ENCODE measurements around the gene FTCD. TPM values are rescaled to one million over a fixed set of nuclear protein-coding genes. Genes with fewer than 3 reads are reported as not detected.

The FTCD gene
- total and polyA plus RNA-seq, 4 donors, result 0.50 to 8.7 (median 1.8) TPM

GRCh38 chr21:46122758-46123683 is 32.4 kb downstream of the FTCD start:
- H3K9me3 ChIP-seq (ENCODE audit: control insufficient read depth, low read length), result no peaks in the 10 kb centered on the region
- H3K27ac ChIP-seq (ENCODE audit: low read depth in 1 of 2, low read length in 2 of 2), result no peak overlapping the region
- WGBS, 2 donors, result 93 to 94% methylated on average over 12 of the region's 12 CpGs
- no peak overlapping the region for H3K4me3 ChIP-seq (ENCODE audit: low read length in 2 of 2)
- ATAC-seq (ENCODE audit: low FRiP score), result no peak
- H3K36me3 ChIP-seq (ENCODE audit: control insufficient read depth in 1 of 2, insufficient read depth in 2 of 2, low read length in 1 of 2), result peaks cover 13 to 34% of the 10 kb centered on the region in 2 donors
- intact Hi-C loops (cut with DNase I), result no loop called here
- H3K27me3 ChIP-seq (ENCODE audit: control insufficient read depth in 1 of 2, insufficient read depth in 2 of 2, low read length in 1 of 2), result no peaks in the 10 kb centered on the region
- peak; percentile 27 to 55 for DNase-seq
- no peaks in the 10 kb centered on the region for H3K4me1 ChIP-seq (ENCODE audit: control insufficient read depth in 1 of 2, insufficient read depth in 2 of 2, low read length in 2 of 2)

DNA sequence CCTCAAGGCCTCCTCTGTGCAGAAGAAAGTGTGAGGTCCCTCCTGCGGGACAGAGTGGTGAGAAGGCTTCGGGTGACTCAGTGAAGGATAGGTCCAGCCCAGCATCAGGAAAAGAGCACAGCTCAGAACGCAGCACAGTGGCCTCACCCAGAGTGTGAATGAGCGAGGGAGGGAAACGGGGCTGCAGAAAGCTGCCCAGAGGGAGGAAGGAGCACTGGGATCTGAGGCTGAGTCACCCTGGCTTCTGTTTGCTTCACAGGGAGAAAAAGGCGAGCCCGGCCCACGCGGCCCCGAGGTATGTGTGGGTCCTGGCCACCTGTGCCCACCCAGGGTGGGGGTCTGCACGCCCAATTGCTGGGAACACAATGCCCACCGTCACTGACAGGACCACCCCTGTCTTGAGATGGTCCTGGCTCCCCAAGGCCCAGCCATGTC is 33.1 kb downstream of the FTCD start:
- H3K4me3 ChIP-seq (ENCODE audit: low read length in 2 of 2), result no peak overlapping the region
- WGBS, 2 donors, result 82% methylated on average over 11 to 12 of the region's 12 CpGs
- H3K27ac ChIP-seq (ENCODE audit: low read depth in 1 of 2, low read length in 2 of 2), result no peak overlapping the region
- H3K9me3 ChIP-seq (ENCODE audit: control insufficient read depth, low read length), result no peaks in the 10 kb centered on the region
- ATAC-seq (ENCODE audit: low FRiP score) (no peak), DNase-seq (peak; percentile 41 to 51)
- H3K27me3 ChIP-seq (ENCODE audit: control insufficient read depth in 1 of 2, insufficient read depth in 2 of 2, low read length in 1 of 2), result no peaks in the 10 kb centered on the region
- no peaks in the 10 kb centered on the region for H3K4me1 ChIP-seq (ENCODE audit: control insufficient read depth in 1 of 2, insufficient read depth in 2 of 2, low read length in 2 of 2)
- peaks cover 13 to 37% of the 10 kb centered on the region in 2 donors for H3K36me3 ChIP-seq (ENCODE audit: control insufficient read depth in 1 of 2, insufficient read depth in 2 of 2, low read length in 1 of 2)
- intact Hi-C loops (cut with DNase I), result no loop called here

DNA sequence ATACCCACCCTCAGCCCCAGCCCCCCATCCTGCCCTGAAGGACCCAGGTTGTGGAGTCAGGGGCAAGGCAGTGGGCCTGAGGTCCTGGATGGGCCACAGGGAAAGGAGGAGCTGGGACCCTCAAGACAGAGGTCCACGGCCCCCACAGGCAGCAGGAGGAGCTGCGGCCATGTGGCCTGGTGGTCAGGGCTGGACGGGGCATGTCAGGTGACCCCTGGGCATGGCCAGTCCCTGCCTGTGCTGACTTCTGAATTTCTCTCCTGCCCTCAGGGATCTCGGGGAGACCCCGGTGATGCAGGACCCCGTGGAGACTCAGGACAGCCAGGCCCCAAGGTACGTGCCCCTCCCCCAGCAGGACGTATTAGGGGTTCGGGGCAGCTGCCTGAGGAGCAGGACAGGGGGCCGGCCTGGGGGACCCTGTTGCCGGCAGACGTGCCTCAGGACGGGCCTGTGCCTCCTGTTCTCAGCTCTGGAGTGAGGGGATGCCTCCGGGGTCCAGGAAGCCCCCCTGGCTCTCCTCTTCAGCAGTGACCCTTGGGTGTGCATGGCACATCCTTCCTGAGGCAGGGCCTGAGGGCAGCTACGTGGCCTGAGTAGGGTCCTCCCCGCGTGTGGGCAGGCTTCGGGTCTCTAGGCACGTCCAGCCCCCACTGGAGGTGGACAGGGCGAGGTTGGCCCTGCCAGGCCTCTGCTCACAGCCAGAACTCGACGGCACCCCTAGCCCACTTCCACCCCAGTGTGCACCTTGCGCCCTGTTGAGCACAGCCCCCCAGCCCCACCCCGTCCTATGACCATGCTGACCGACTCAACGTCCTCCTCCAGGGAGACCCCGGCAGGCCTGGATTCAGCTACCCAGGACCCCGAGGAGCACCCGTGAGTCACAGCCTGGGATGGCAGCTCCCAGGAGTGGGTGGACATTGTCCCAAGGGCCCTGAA is 33.8 kb downstream of the FTCD start:
- Histone ChIP-seq H3K36me3 (ENCODE audit: control insufficient read depth in 1 of 2, insufficient read depth in 2 of 2, low read length in 1 of 2) (peaks cover 16 to 41% of the 10 kb centered on the region in 2 donors), H3K27me3 (ENCODE audit: control insufficient read depth in 1 of 2, insufficient read depth in 2 of 2, low read length in 1 of 2) (no peaks in the 10 kb centered on the region), H3K9me3 (ENCODE audit: control insufficient read depth, low read length) (no peaks in the 10 kb centered on the region), H3K27ac (ENCODE audit: low read depth in 1 of 2, low read length in 2 of 2) (no peak overlapping the region), H3K4me3 (ENCODE audit: low read length in 2 of 2) (no peak overlapping the region), H3K4me1 (ENCODE audit: control insufficient read depth in 1 of 2, insufficient read depth in 2 of 2, low read length in 2 of 2) (no peaks in the 10 kb centered on the region)
- WGBS, 2 donors, result 89 to 90% methylated on average over 29 of the region's 29 CpGs
- DNase-seq (peak; percentile 41 to 74), ATAC-seq (ENCODE audit: low FRiP score) (no peak)
- intact Hi-C loops (cut with DNase I), result no loop called here

DNA sequence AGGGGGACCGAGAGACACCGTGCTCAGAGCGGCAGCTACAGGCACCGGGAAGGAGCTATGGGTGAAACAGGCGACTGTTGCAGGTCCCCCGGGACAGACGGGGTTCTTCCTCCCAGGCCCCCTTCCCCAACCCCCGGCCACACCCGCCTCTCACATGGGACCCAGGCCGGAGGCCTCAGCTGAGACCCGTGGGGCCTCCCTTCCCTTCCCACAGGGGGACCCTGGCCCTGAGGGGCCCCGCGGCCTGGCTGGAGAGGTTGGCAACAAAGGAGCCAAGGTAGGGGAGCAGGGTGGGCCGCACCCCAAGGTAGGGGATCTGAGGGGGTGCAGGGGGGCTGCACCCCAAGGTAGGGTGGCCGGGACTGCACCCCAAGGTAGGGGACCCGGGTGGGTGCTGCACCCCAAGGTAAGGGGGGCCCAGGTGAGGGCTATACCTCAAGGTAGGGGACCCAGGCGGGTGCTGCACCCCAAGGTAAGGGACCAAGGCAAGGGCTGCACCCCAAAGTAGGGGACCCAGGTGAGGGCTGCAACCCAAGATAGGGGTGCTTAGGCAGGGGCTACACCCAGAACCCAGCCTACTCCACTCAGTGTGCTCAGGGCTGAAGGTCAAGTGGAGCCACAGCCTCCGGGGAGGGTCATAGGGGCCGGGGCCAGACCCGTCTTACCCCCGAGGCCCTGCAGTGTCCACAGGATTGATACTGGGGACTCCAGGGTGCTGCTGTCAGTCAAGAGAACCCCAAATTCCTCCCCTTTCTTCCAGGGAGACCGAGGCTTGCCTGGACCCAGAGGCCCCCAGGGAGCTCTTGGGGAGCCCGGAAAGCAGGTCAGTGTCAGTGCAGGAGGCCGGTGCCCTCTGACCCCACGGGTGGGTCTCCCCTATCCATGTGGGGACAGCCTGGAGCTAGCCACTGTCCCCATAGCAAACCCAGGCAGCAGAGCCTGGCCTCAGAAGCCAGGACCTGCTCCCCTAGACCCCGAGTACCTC is 34.8 kb downstream of the FTCD start:
- no peak overlapping the region for H3K4me3 ChIP-seq (ENCODE audit: low read length in 2 of 2)
- no peak overlapping the region for H3K27ac ChIP-seq (ENCODE audit: low read depth in 1 of 2, low read length in 2 of 2)
- no peaks in the 10 kb centered on the region for H3K27me3 ChIP-seq (ENCODE audit: control insufficient read depth in 1 of 2, insufficient read depth in 2 of 2, low read length in 1 of 2)
- H3K36me3 ChIP-seq (ENCODE audit: control insufficient read depth in 1 of 2, insufficient read depth in 2 of 2, low read length in 1 of 2), result peaks cover 18 to 45% of the 10 kb centered on the region in 2 donors
- intact Hi-C loops (cut with DNase I), result no loop called here
- 84 to 87% methylated on average over 24 to 26 of the region's 26 CpGs for WGBS, 2 donors
- no peaks in the 10 kb centered on the region for H3K9me3 ChIP-seq (ENCODE audit: control insufficient read depth, low read length)
- no peaks in the 10 kb centered on the region for H3K4me1 ChIP-seq (ENCODE audit: control insufficient read depth in 1 of 2, insufficient read depth in 2 of 2, low read length in 2 of 2)
- DNase-seq, result peak; percentile 47 to 70
- ATAC-seq (ENCODE audit: low FRiP score), result no peak

GRCh38 chr21:46119637-46120271 is 35.6 kb downstream of the FTCD start:
- 83 to 85% methylated on average over 11 to 14 of the region's 14 CpGs for WGBS, 2 donors
- ATAC-seq (ENCODE audit: low FRiP score) (no peak), DNase-seq (peak; percentile 42 to 58)
- Histone ChIP-seq H3K4me1 (ENCODE audit: control insufficient read depth in 1 of 2, insufficient read depth in 2 of 2, low read length in 2 of 2) (no peaks in the 10 kb centered on the region), H3K36me3 (ENCODE audit: control insufficient read depth in 1 of 2, insufficient read depth in 2 of 2, low read length in 1 of 2) (peaks cover 18 to 42% of the 10 kb centered on the region in 2 donors), H3K4me3 (ENCODE audit: low read length in 2 of 2) (no peak overlapping the region), H3K27me3 (ENCODE audit: control insufficient read depth in 1 of 2, insufficient read depth in 2 of 2, low read length in 1 of 2) (no peaks in the 10 kb centered on the region), H3K27ac (ENCODE audit: low read depth in 1 of 2, low read length in 2 of 2) (no peak overlapping the region), H3K9me3 (ENCODE audit: control insufficient read depth, low read length) (no peaks in the 10 kb centered on the region)
- intact Hi-C loops (cut with DNase I), result no loop called here

- WGBS, 2 donors, result 90 to 92% methylated on average over 12 of the region's 12 CpGs
- intact Hi-C loops (cut with DNase I), result no loop called here
- Histone ChIP-seq H3K27ac (ENCODE audit: low read depth in 1 of 2, low read length in 2 of 2) (no peak overlapping the region), H3K9me3 (ENCODE audit: control insufficient read depth, low read length) (no peaks in the 10 kb centered on the region), H3K4me3 (ENCODE audit: low read length in 2 of 2) (no peak overlapping the region), H3K27me3 (ENCODE audit: control insufficient read depth in 1 of 2, insufficient read depth in 2 of 2, low read length in 1 of 2) (no peaks in the 10 kb centered on the region), H3K4me1 (ENCODE audit: control insufficient read depth in 1 of 2, insufficient read depth in 2 of 2, low read length in 2 of 2) (no peaks in the 10 kb centered on the region), H3K36me3 (ENCODE audit: control insufficient read depth in 1 of 2, insufficient read depth in 2 of 2, low read length in 1 of 2) (peaks cover 18 to 42% of the 10 kb centered on the region in 2 donors)
- ATAC-seq (ENCODE audit: low FRiP score) (no peak), DNase-seq (peak in 1 of 2 donors; percentile 45)
Observed at GRCh38 chr21:46119144-46119636, 36.2 kb downstream of the FTCD start.

GRCh38 chr21:46118316-46119143 is 36.8 kb downstream of the FTCD start:
- H3K4me3 ChIP-seq (ENCODE audit: low read length in 2 of 2), result no peak overlapping the region
- WGBS, 2 donors, result 89 to 90% methylated on average over 26 to 27 of the region's 27 CpGs
- ATAC-seq (ENCODE audit: low FRiP score) (no peak), DNase-seq (peak; percentile 36 to 72)
- no peaks in the 10 kb centered on the region for H3K4me1 ChIP-seq (ENCODE audit: control insufficient read depth in 1 of 2, insufficient read depth in 2 of 2, low read length in 2 of 2)
- H3K9me3 ChIP-seq (ENCODE audit: control insufficient read depth, low read length), result no peaks in the 10 kb centered on the region
- intact Hi-C loops (cut with DNase I), result no loop called here
- H3K27me3 ChIP-seq (ENCODE audit: control insufficient read depth in 1 of 2, insufficient read depth in 2 of 2, low read length in 1 of 2), result no peaks in the 10 kb centered on the region
- H3K27ac ChIP-seq (ENCODE audit: low read depth in 1 of 2, low read length in 2 of 2), result no peak overlapping the region
- H3K36me3 ChIP-seq (ENCODE audit: control insufficient read depth in 1 of 2, insufficient read depth in 2 of 2, low read length in 1 of 2), result peaks cover 18 to 46% of the 10 kb centered on the region in 2 donors

Data from aorta (tissue), 5 donors.